Left lung (tissue), 10 donors: ENCODE data around the gene SERHL2. TPM values are rescaled to one million over a fixed set of nuclear protein-coding genes. Genes with fewer than 3 reads are reported as not detected.

Experiments used
- ATAC-seq: fragments of 200-7000 bp; cut with Tn5 transposase; one replicate; pipeline ENCODE4 v1.9.1; 2020; ENCODE audit warnings: moderate library complexity
- DNase-seq, 4 donors: peaks; one replicate each; pipeline ENCODE4 v3.0.0-alpha.2; 2013 to 2020
- H3K27ac ChIP-seq, 2 donors: fragments of 200-600 bp; sonication (generic) in 1 of 2; one replicate each; pipeline versions ENCODE4 v1.5.0 to v1.8.0; 2020 to 2021
- H3K27me3 ChIP-seq, 2 donors: fragments of 200-600 bp; sonication (generic) in 1 of 2; one replicate each; pipeline versions ENCODE4 v1.5.0 to v1.8.0; 2020 to 2021
- H3K36me3 ChIP-seq, 2 donors: fragments of 200-600 bp; sonication (generic) in 1 of 2; one replicate each; pipeline versions ENCODE4 v1.5.0 to v1.8.0; 2020 to 2021
- H3K4me1 ChIP-seq, 2 donors: fragments of 200-600 bp; one replicate each; pipeline ENCODE4 v1.8.0; 2021
- H3K4me3 ChIP-seq, 2 donors: fragments of 200-600 bp; sonication (generic) in 1 of 2; one replicate each; pipeline versions ENCODE4 v1.5.0 to v1.8.0; 2020 to 2021; ENCODE audit warnings: mild to moderate bottlenecking in 1 of 2
- H3K9me3 ChIP-seq, 2 donors: fragments of 200-600 bp; sonication (generic) in 1 of 2; one replicate each; pipeline versions ENCODE4 v1.5.0 to v1.8.0; 2020 to 2021
- intact Hi-C, 2 donors: fragments of 100-400 bp; cut with DNase I; formaldehyde crosslinking; loops; one replicate each; pipeline versions ENCODE4 v1.11.2 to v1.14.2; 2022
- polyA plus RNA-seq, 6 donors: library from polyadenylated mRNA; unstranded; fragments of 120-200 nt; gene quantifications; one replicate each; pipeline ENCODE4 v1.2.1, GENCODE V29; 2013; ENCODE audit not compliant: insufficient read length in 6 of 6
- total RNA-seq, 2 donors: library from RNA; stranded (reverse); fragmentation: NEBNext Ultra II Directional; extraction: Animal tissue kit (Norgen Biotek cat#: 25700); gene quantifications; one replicate each; pipeline ENCODE4 v1.2.1, GENCODE V29; 2021
- TF ChIP-seq, protein P1 (sequence below), 2 donors: fragments of 200-600 bp; sonication (generic) in 1 of 2; IDR thresholded peaks; one replicate each; pipeline versions ENCODE4 v1.5.0 to v1.8.0; 2021; ENCODE audit warnings: antibody characterized with exemption in 2 of 2
- donor health status: DM: no; HTN: yes; CAD: no.
- donor health status: DM: no; HTN: no; CAD: no.

The SERHL2 gene
- total and polyA plus RNA-seq, 8 donors, result 2.1 to 10.2 (median 8.9) TPM

DNA sequence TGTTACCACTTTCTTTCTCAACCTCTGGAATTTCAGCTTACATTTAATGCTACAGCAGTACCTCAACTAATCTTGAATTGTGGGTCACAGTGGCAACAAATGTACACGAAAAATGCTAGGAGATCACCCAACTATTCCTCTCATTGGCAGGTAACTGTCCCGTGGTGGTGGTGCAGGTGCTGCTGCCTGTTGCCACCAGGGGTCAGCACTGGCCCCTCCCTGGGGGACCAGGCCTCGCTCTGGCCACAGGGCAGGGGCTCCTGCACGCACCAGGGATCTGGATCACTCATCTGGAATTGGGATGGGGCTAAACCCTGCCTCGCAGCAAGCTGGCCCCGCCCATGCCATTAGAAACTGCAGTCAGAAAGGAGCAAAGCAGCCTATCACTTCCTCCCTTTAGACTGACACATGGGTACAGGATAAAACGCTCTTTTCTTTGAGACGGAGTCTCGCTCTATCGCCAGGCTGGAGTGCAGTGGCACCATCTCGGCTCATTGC, 67.8 kb downstream of the SERHL2 start:
- no peaks in the 10 kb centered on the region for H3K9me3 ChIP-seq
- intact Hi-C loops, result no loop called here
- no peaks in the 10 kb centered on the region for H3K27me3 ChIP-seq
- H3K4me3 ChIP-seq, result no peak overlapping the region
- DNase-seq (peak in 1 of 4 donors; percentile 88), ATAC-seq (peak; percentile 81)
- TF ChIP-seq, protein P1, sequence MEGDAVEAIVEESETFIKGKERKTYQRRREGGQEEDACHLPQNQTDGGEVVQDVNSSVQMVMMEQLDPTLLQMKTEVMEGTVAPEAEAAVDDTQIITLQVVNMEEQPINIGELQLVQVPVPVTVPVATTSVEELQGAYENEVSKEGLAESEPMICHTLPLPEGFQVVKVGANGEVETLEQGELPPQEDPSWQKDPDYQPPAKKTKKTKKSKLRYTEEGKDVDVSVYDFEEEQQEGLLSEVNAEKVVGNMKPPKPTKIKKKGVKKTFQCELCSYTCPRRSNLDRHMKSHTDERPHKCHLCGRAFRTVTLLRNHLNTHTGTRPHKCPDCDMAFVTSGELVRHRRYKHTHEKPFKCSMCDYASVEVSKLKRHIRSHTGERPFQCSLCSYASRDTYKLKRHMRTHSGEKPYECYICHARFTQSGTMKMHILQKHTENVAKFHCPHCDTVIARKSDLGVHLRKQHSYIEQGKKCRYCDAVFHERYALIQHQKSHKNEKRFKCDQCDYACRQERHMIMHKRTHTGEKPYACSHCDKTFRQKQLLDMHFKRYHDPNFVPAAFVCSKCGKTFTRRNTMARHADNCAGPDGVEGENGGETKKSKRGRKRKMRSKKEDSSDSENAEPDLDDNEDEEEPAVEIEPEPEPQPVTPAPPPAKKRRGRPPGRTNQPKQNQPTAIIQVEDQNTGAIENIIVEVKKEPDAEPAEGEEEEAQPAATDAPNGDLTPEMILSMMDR (IDR thresholded peaks at IDR 0.05), result peak; percentile 73 to 85
- peaks cover 0 to 33% of the 10 kb centered on the region in 2 donors for H3K4me1 ChIP-seq
- H3K27ac ChIP-seq, result no peak overlapping the region
- H3K36me3 ChIP-seq, result peaks cover 0 to 61% of the 10 kb centered on the region in 2 donors

DNA sequence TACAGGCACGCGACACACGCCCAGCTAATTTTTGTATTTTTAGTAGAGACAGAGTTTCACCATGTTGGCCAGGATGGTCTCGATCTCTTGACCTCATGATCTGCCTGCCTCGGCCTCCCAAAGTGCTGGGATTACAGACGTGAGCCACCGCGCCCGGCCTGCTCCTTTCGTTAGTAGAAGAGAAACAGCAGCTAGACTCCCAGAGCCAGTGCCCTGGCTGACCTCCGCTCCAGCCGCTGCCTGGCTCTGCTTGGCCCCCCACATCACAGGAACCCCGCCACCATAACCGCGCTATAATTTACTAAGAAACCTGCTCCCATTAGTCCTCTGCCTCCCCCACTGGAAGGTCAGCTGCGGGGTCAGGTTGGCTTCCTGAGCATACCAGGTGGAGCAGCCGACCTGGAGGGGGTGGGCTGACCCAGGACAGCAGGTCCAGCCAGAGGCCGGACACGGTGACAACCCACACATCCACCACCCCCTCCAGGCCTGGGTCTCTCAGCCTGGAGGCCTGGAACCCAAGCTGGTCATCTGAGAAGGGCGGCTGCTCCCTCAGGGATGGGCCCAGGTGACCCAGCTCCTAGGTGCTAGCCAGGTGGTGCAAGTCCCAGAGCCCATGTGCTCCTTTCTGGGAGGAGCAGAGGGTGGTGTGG, 68.4 kb downstream of the SERHL2 start:
- DNase-seq (peak in 1 of 4 donors; percentile 71), ATAC-seq (no peak)
- no peak overlapping the region for H3K4me3 ChIP-seq
- H3K4me1 ChIP-seq, result peaks cover 0 to 29% of the 10 kb centered on the region in 2 donors
- TF ChIP-seq, protein P1 (IDR thresholded peaks at IDR 0.05), result no peak
- no peaks in the 10 kb centered on the region for H3K27me3 ChIP-seq
- no peak overlapping the region for H3K27ac ChIP-seq
- H3K9me3 ChIP-seq, result no peaks in the 10 kb centered on the region
- intact Hi-C loops, result no loop called here
- H3K36me3 ChIP-seq, result peaks cover 0 to 68% of the 10 kb centered on the region in 2 donors

DNA sequence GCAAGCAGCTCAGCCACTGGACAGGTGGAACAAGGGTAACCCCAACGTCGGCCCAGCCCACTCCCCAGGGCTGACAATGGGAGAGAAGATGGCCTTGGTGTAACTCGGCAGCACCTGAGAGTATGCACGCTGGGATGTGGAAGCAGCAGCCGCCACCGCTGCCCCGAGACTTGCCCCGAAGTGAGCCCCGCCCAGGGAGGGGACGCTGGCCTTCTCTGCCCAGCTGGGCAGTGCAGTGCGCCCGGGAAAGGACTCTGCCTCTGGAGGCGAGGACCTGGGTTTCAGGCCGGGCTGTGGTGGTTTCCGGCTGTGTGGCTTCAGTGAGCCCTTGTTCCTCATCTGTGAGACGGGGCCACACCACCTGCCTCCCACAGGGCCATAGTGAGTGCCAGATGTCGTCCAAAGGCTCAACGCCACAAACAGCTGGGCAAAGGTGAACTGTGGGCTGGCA, 69.6 kb downstream of the SERHL2 start:
- no peak overlapping the region for H3K4me3 ChIP-seq
- intact Hi-C loops, result no loop called here
- DNase-seq, result peak in 1 of 4 donors; percentile 83
- H3K4me1 ChIP-seq, result peaks cover 0 to 29% of the 10 kb centered on the region in 2 donors
- H3K36me3 ChIP-seq, result peaks cover 0 to 79% of the 10 kb centered on the region in 2 donors
- peak overlapping the region in 1 of 2 donors; percentile 50 for H3K27ac ChIP-seq
- TF ChIP-seq, protein P1 (IDR thresholded peaks at IDR 0.05), result no peak
- H3K9me3 ChIP-seq, result no peaks in the 10 kb centered on the region
- no peaks in the 10 kb centered on the region for H3K27me3 ChIP-seq
- no peak for ATAC-seq

Other genes starting within 250 kb of the SERHL2 start
- gene NFAM1, start 121.6 kb upstream of the SERHL2 start, total RNA-seq, result 10 to 100 TPM in 1 of 2 donors, 1 to 10 TPM in 1; 6.9 to 28.0 TPM
- gene NFAM1, start 121.6 kb upstream of the SERHL2 start, polyA plus RNA-seq, result 1 to 10 TPM in 2 of 6 donors, under 1 TPM in 4; 0.74 to 1.1 (median 0.87) TPM
- gene RRP7A, start 34.2 kb upstream of the SERHL2 start, total RNA-seq, result 10 to 100 TPM; 37.0 to 57.1 TPM
- gene RRP7A, start 34.2 kb upstream of the SERHL2 start, polyA plus RNA-seq, result 10 to 100 TPM; 25.7 to 40.8 (median 28.6) TPM
- 10 to 100 TPM; 56.6 to 61.6 TPM for gene POLDIP3, start 60.9 kb downstream of the SERHL2 start, total RNA-seq
- gene POLDIP3, start 60.9 kb downstream of the SERHL2 start, polyA plus RNA-seq, result 100 to 1,000 TPM; 107 to 126 (median 111) TPM
- 1 to 10 TPM in 1 of 2 donors, under 1 TPM in 1; 0.60 to 1.2 TPM for gene ATP5MGL, start 86.6 kb downstream of the SERHL2 start, total RNA-seq
- under 1 TPM in 3 of 6 donors, not detected in 3; 0.23 to 0.45 (median 0.40) TPM for gene ATP5MGL, start 86.6 kb downstream of the SERHL2 start, polyA plus RNA-seq
- 100 to 1,000 TPM; 250 to 265 TPM for gene CYB5R3, start 95.4 kb downstream of the SERHL2 start, total RNA-seq
- 100 to 1,000 TPM; 116 to 153 (median 149) TPM for gene CYB5R3, start 95.4 kb downstream of the SERHL2 start, polyA plus RNA-seq
- 10 to 100 TPM; 11.2 to 21.3 TPM for gene A4GALT, start 166.9 kb downstream of the SERHL2 start, total RNA-seq
- 1 to 10 TPM; 1.9 to 2.8 (median 2.6) TPM for gene A4GALT, start 166.9 kb downstream of the SERHL2 start, polyA plus RNA-seq